HepG2 (cell line): Measurements from ENCODE around the gene DNM1. TPM values are rescaled to one million over a fixed set of nuclear protein-coding genes. Genes with fewer than 3 reads are reported as not detected.

Experiments
- GPBP1L1 ChIP-seq: sonication (generic); formaldehyde crosslinking; IDR thresholded peaks from 2 replicates; pipeline ENCODE4 v1.5.0; 2020; ENCODE audit warnings: mild to moderate bottlenecking, missing genetic modification reagents
- HNF4G ChIP-seq, 2 experiments: sonication (generic) in 1 of 2; formaldehyde crosslinking in 1 of 2; IDR thresholded peaks; 2 replicates each; pipeline versions ENCODE4 v1.4.0 to v1.6.1; 2011 to 2020; ENCODE audit warnings: borderline replicate concordance in 2 of 2, low read depth in 2 of 2, mild to moderate bottlenecking in 2 of 2, low read length in 1 of 2, missing genetic modification reagents in 1 of 2, moderate library complexity in 1 of 2
- TBP ChIP-seq: sonication (generic); formaldehyde crosslinking; IDR thresholded peaks from 2 replicates; pipeline ENCODE4 v1.5.0; 2020; ENCODE audit warnings: missing genetic modification reagents
- TFDP1 ChIP-seq: IDR thresholded peaks from 2 replicates; pipeline ENCODE4 v1.6.1; 2016; ENCODE audit warnings: missing compliant biosample characterization, missing genetic modification reagents, borderline replicate concordance
- ZBTB44 ChIP-seq: sonication (generic); formaldehyde crosslinking; IDR thresholded peaks from 2 replicates; pipeline ENCODE4 v1.4.0; 2020; ENCODE audit warnings: missing genetic modification reagents
- ZNF234 ChIP-seq: sonication (generic); formaldehyde crosslinking; conservative IDR thresholded peaks from 2 replicates; pipeline ENCODE4 v1.5.1; 2020; ENCODE audit warnings: mild to moderate bottlenecking, missing genetic modification reagents
- ZNF256 ChIP-seq: sonication (generic); formaldehyde crosslinking; conservative IDR thresholded peaks from 2 replicates; pipeline ENCODE4 v1.4.0; 2020; ENCODE audit warnings: missing genetic modification reagents
- ZNF407 ChIP-seq: sonication (generic); formaldehyde crosslinking; IDR thresholded peaks from one replicate; pipeline ENCODE4 v1.5.1; 2020; ENCODE audit warnings: mild to moderate bottlenecking, missing genetic modification reagents; ENCODE audit errors: not compliant biosample characterization
- ZNF740 ChIP-seq: sonication (generic); formaldehyde crosslinking; IDR thresholded peaks from 2 replicates; pipeline ENCODE4 v1.4.0; 2020; ENCODE audit warnings: missing genetic modification reagents
- ZSCAN5A ChIP-seq: sonication (generic); formaldehyde crosslinking; IDR thresholded peaks from 2 replicates; pipeline ENCODE4 v1.8.0; 2022; ENCODE audit warnings: mild to moderate bottlenecking, missing genetic modification reagents, borderline replicate concordance
- polyA plus RNA-seq, 8 experiments: library from polyadenylated mRNA; depleted of rRNA in 3 of 8; stranded (reverse) in 7 of 8; unstranded in 1 of 8; fragments of >200 nt; fragmentation: Illumina TruSeq in 4 of 8; extraction: Trizol in 4 of 8; gene quantifications; 2 replicates each; pipeline versions ENCODE4 v1.2.1 to v1.2.3, GENCODE V29; 2011 to 2016; ENCODE audit warnings: low read depth in 4 of 8, missing spikeins in 1 of 8, mixed read lengths in 1 of 8; ENCODE audit not compliant: insufficient read depth in 1 of 8
- total RNA-seq, 5 experiments: library from RNA; depleted of rRNA; stranded (reverse); fragments of >200 nt; fragmentation: Illumina TruSeq; extraction: Trizol; gene quantifications; 2 replicates each; pipeline ENCODE4 v1.2.3, GENCODE V29; 2016; ENCODE audit warnings: low read depth in 1 of 5

Gene DNM1
- total and polyA plus RNA-seq, 2 of the 13 experiments (the other 11 are each of a cell fraction or from before 2014, with no cell fraction given) = 0.13 to 0.58 TPM

GRCh38 chr9:128218518-128219389 lies 15.6 kb downstream of the DNM1 start (continued):
- TF ChIP-seq ZNF740 (CRISPR knock-in tag) (no peak), GPBP1L1 (CRISPR knock-in tag) (no peak), ZNF407 (no peak), HNF4G (IDR thresholded peaks at IDR 0.05; ENCODE audit: borderline replicate concordance, low read depth, low read length) (no peak), HNF4G (CRISPR knock-in tag; IDR thresholded peaks at IDR 0.05; ENCODE audit: borderline replicate concordance, low read depth) (no peak), TFDP1 (CRISPR knock-in tag) (no peak), ZNF234 (CRISPR knock-in tag) (no peak), TBP (CRISPR knock-in tag) (no peak), ZBTB44 (CRISPR knock-in tag) (no peak), ZSCAN5A (CRISPR knock-in tag) (no peak), ZNF256 (no peak)
